ENCODE measurements around the gene SH3RF1. TPM values are rescaled to one million over a fixed set of nuclear protein-coding genes. Genes with fewer than 3 reads are reported as not detected.
A peak's percentile ranks its signal among the peaks of the same experiment; 100 is the strongest.
"Not testable (repeated sequence)": the region's sequence is repeated elsewhere in the genome, so short reads cannot be mapped to it uniquely, and the experiment has no call there.

The SH3RF1 gene
- total RNA-seq, 4 donors from 2014 or later, result 10.0 to 11.8 (median 10.9) TPM

GRCh38 chr4:169201222-169202144 lies 69.3 kb downstream of the SH3RF1 start:
- Histone ChIP-seq H3K27me3 (no peaks in the 10 kb centered on the region), H3K27ac (replicated peaks in 1 of 4) (peak overlapping the region in 2 of 4 donors; percentile 9), H3K36me3 (no peaks in the 10 kb centered on the region), H3K9me3 (no peaks in the 10 kb centered on the region), H3K4me3 (no peak overlapping the region), H3K4me1 (peaks cover 15 to 40% (median 36%) of the 10 kb centered on the region in 4 donors)
- TF ChIP-seq POLR2A (IDR thresholded peaks at IDR 0.05; ENCODE audit: low read depth) (no peak), CTCF (IDR thresholded peaks at IDR 0.05) (no peak), EP300 (IDR thresholded peaks at IDR 0.05) (no peak), POLR2AphosphoS5 (IDR thresholded peaks at IDR 0.05) (no peak)
- no peak for DNase-seq (ENCODE audit: extremely low spot score)
- intact Hi-C loops (cut with DNase I), result no loop called here
- 62% methylated on average over 5 of the region's 5 CpGs for WGBS

- Histone ChIP-seq H3K27me3 (no peaks in the 10 kb centered on the region), H3K27ac (replicated peaks in 1 of 4) (no peak overlapping the region), H3K36me3 (no peaks in the 10 kb centered on the region), H3K4me3 (no peak overlapping the region), H3K4me1 (peaks cover 15 to 38% (median 32%) of the 10 kb centered on the region in 4 donors), H3K9me3 (no peaks in the 10 kb centered on the region)
- no peak for DNase-seq (ENCODE audit: extremely low spot score)
- 90% methylated on average over 4 of the region's 4 CpGs for WGBS
- TF ChIP-seq EP300 (IDR thresholded peaks at IDR 0.05) (no peak), POLR2A (IDR thresholded peaks at IDR 0.05; ENCODE audit: low read depth) (no peak), CTCF (IDR thresholded peaks at IDR 0.05) (no peak), POLR2AphosphoS5 (IDR thresholded peaks at IDR 0.05) (no peak)
- intact Hi-C loops (cut with DNase I), result no loop called here
Measured at GRCh38 chr4:169200361-169201030, 70.3 kb downstream of the SH3RF1 start.

GRCh38 chr4:169199184-169199583 lies 71.6 kb downstream of the SH3RF1 start:
- Histone ChIP-seq H3K36me3 (no peaks in the 10 kb centered on the region), H3K27ac (replicated peaks in 1 of 4) (no peak overlapping the region), H3K9me3 (no peaks in the 10 kb centered on the region), H3K4me3 (no peak overlapping the region), H3K27me3 (no peaks in the 10 kb centered on the region), H3K4me1 (peaks cover 15 to 25% (median 20%) of the 10 kb centered on the region in 4 donors)
- intact Hi-C loops (cut with DNase I), result no loop called here
- no peak for DNase-seq (ENCODE audit: extremely low spot score)
- TF ChIP-seq CTCF (IDR thresholded peaks at IDR 0.05) (no peak), POLR2AphosphoS5 (IDR thresholded peaks at IDR 0.05) (no peak)
- 92% methylated on average over 3 of the region's 3 CpGs for WGBS

GRCh38 chr4:169198167-169198566 lies 72.6 kb downstream of the SH3RF1 start:
- Histone ChIP-seq H3K36me3 (no peaks in the 10 kb centered on the region), H3K4me3 (no peak overlapping the region), H3K27me3 (no peaks in the 10 kb centered on the region), H3K9me3 (no peaks in the 10 kb centered on the region), H3K27ac (replicated peaks in 1 of 4) (no peak overlapping the region), H3K4me1 (peaks cover 9 to 15% (median 13%) of the 10 kb centered on the region in 4 donors)
- intact Hi-C loops (cut with DNase I), result no loop called here
- no peak for DNase-seq (ENCODE audit: extremely low spot score)
- TF ChIP-seq POLR2AphosphoS5 (IDR thresholded peaks at IDR 0.05) (no peak), POLR2A (IDR thresholded peaks at IDR 0.05; ENCODE audit: low read depth) (no peak), EP300 (IDR thresholded peaks at IDR 0.05) (no peak), CTCF (IDR thresholded peaks at IDR 0.05) (no peak)

- H3K27ac ChIP-seq (replicated peaks in 1 of 4); H3K36me3 ChIP-seq: not testable (repeated sequence)
Measured at GRCh38 chr4:169197206-169197605, 73.5 kb downstream of the SH3RF1 start.

More at GRCh38 chr4:169197206-169197605, 73.5 kb downstream of the SH3RF1 start:
- H3K27me3 ChIP-seq; H3K4me3 ChIP-seq; intact Hi-C loops (cut with DNase I); H3K9me3 ChIP-seq; DNase-seq (ENCODE audit: extremely low spot score): not testable (repeated sequence)
- peaks cover 7 to 12% (median 11%) of the 10 kb centered on the region in 4 donors for H3K4me1 ChIP-seq
- 97% methylated on average over 11 of the region's 11 CpGs for WGBS

All from esophagus muscularis mucosa (tissue), 4 donors.